ENCODE data around the gene CD22. TPM values are rescaled to one million over a fixed set of nuclear protein-coding genes. Genes with fewer than 3 reads are reported as not detected.
A peak's percentile ranks its signal among the peaks of the same experiment; 100 is the strongest.

Gene CD22
- total and polyA plus RNA-seq, 10 of the 15 experiments (the other 5 are each of a cell fraction or from before 2014, with no cell fraction given): 23.0 to 344 (median 181) TPM

GRCh38 chr19:35348911-35349611 is 20.1 kb downstream of the CD22 start (continued):
- TF ChIP-seq IKZF1 (conservative IDR thresholded peaks at IDR 0.05): 0 out of 2 replicates have a peak, but pooled peaks have one; percentile 25

GRCh38 chr19:35349614-35350521 is 20.9 kb downstream of the CD22 start:
- H3K27ac ChIP-seq (ENCODE audit: control insufficient read depth, insufficient read depth): peak overlapping the region; percentile 11; the same call in 1 of the 2 replicates
- H3K9ac ChIP-seq (ENCODE audit: control insufficient read depth, insufficient read depth, low read length): no peak overlapping the region
- in situ Hi-C loops (cut with MboI) (loop anchor here (5.0 kb wide), 1 partner anchor 117 kb away; no protein-coding TSS in a partner anchor), intact Hi-C loops (cut with micrococcal nuclease; ENCODE audit: unreplicated experiment) (loop anchor here (5.0 kb wide), 3 partner anchors 43 to 247 kb away; partner anchors contain the start of gene USF2)
- no peaks in the 10 kb centered on the region for H3K27me3 ChIP-seq (replicated peaks in 1 of 2; ENCODE audit: control insufficient read depth in 2 of 2, insufficient read depth in 2 of 2, low read length in 1 of 2)
- peaks cover 58% of the 10 kb centered on the region for H3K4me1 ChIP-seq (ENCODE audit: control insufficient read depth, insufficient read depth, low read length)
- H3K9me3 ChIP-seq (replicated peaks; ENCODE audit: control insufficient read depth, insufficient read depth, low read length): no peaks in the 10 kb centered on the region
- no peaks in the 10 kb centered on the region for H4K20me1 ChIP-seq (ENCODE audit: control insufficient read depth, insufficient read depth)
- FAIRE-seq (no peak), DNase-seq (ENCODE audit: low read depth, low spot score) (no peak), ATAC-seq (no peak)
- no peak overlapping the region for H3K4me3 ChIP-seq
- ChIA-PET SMC1A (ENCODE audit: uncharacterized antibody, unreplicated experiment) (interaction anchor here (0.7 to 7.7 kb wide), 9 partner anchors 18 to 208 kb away, joined by 3 to 152 read pairs (median 5); partner anchors contain the start of gene CD22), POLR2A (interaction anchor here (1.0 to 5.1 kb wide), 5 partner anchors 26 to 155 kb away, joined by 3 to 28 read pairs (median 3); no protein-coding TSS in a partner anchor), RAD21 (ENCODE audit: unreplicated experiment) (interaction anchor here (0.6 to 6.2 kb wide), 9 partner anchors 13 to 145 kb away, joined by 3 to 127 read pairs (median 6); partner anchors contain the start of gene CD22), CTCF (interaction anchor here (1.1 to 5.8 kb wide), 8 partner anchors 16 to 145 kb away, joined by 3 to 61 read pairs (median 6); no protein-coding TSS in a partner anchor)
- peaks cover 0 to 3% of the 10 kb centered on the region in 2 experiments; a peak in 2 of 4 replicates for H3K36me3 ChIP-seq (ENCODE audit: control insufficient read depth in 2 of 2, insufficient read depth in 2 of 2, low read length in 1 of 2)
- no peaks in the 10 kb centered on the region for H3K79me2 ChIP-seq (ENCODE audit: control insufficient read depth, insufficient read depth, low read length)
- 68% methylated on average over 17 of the region's 17 CpGs for WGBS (ENCODE audit: insufficient coverage, insufficient replicate concordance, low lambda C conversion rate, missing lambda C conversion rate)
- no peak overlapping the region for H2AFZ ChIP-seq (ENCODE audit: control insufficient read depth, low read depth, low read length)
- H3K4me2 ChIP-seq (ENCODE audit: control insufficient read depth, insufficient read depth): no peak overlapping the region
- BruUV-seq (replicated peaks): no TSS peak
- no peak for TF ChIP-seq ATF3 (IDR thresholded peaks at IDR 0.05; ENCODE audit: borderline replicate concordance, extremely low read depth, low read depth, low read length)
- TF ChIP-seq NFYB (IDR thresholded peaks at IDR 0.05; ENCODE audit: insufficient read depth, low read depth, low read length): no peak
- TF ChIP-seq MTA3 (IDR thresholded peaks at IDR 0.05; ENCODE audit: borderline replicate concordance, low read length): no peak
- no peak for TF ChIP-seq NR2F1 (conservative IDR thresholded peaks at IDR 0.05)
- TF ChIP-seq POLR2AphosphoS2 (IDR thresholded peaks at IDR 0.05; ENCODE audit: low read depth, low read length): 0 out of 2 replicates have a peak, but pooled peaks have one; percentile 31
- TF ChIP-seq ZBED1 (IDR thresholded peaks at IDR 0.05; ENCODE audit: borderline replicate concordance): 0 out of 2 replicates have a peak, but pooled peaks have one; percentile 52
- TF ChIP-seq MYC (IDR thresholded peaks at IDR 0.05; ENCODE audit: insufficient read depth, insufficient read length, insufficient replicate concordance, low read length, severe bottlenecking): no peak
- TF ChIP-seq FOS (IDR thresholded peaks at IDR 0.05; ENCODE audit: borderline replicate concordance, extremely low read depth, insufficient read length): no peak
- TF ChIP-seq RAD51 (IDR thresholded peaks at IDR 0.05): 0 out of 2 replicates have a peak, but pooled peaks have one; percentile 10
- no peak for TF ChIP-seq CHD2 (IDR thresholded peaks at IDR 0.05; ENCODE audit: borderline replicate concordance, low read depth, low read length)
- TF ChIP-seq NR2C2 (IDR thresholded peaks at IDR 0.05; ENCODE audit: borderline replicate concordance, control insufficient read depth, insufficient read length, low read depth): no peak
- TF ChIP-seq, protein P1, sequence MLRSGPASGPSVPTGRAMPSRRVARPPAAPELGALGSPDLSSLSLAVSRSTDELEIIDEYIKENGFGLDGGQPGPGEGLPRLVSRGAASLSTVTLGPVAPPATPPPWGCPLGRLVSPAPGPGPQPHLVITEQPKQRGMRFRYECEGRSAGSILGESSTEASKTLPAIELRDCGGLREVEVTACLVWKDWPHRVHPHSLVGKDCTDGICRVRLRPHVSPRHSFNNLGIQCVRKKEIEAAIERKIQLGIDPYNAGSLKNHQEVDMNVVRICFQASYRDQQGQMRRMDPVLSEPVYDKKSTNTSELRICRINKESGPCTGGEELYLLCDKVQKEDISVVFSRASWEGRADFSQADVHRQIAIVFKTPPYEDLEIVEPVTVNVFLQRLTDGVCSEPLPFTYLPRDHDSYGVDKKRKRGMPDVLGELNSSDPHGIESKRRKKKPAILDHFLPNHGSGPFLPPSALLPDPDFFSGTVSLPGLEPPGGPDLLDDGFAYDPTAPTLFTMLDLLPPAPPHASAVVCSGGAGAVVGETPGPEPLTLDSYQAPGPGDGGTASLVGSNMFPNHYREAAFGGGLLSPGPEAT (IDR thresholded peaks at IDR 0.05; ENCODE audit: low read depth): no peak
- TF ChIP-seq CBX5 (IDR thresholded peaks at IDR 0.05; ENCODE audit: low read depth): no peak
- TF ChIP-seq, protein P2, sequence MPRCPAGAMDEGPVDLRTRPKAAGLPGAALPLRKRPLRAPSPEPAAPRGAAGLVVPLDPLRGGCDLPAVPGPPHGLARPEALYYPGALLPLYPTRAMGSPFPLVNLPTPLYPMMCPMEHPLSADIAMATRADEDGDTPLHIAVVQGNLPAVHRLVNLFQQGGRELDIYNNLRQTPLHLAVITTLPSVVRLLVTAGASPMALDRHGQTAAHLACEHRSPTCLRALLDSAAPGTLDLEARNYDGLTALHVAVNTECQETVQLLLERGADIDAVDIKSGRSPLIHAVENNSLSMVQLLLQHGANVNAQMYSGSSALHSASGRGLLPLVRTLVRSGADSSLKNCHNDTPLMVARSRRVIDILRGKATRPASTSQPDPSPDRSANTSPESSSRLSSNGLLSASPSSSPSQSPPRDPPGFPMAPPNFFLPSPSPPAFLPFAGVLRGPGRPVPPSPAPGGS (IDR thresholded peaks at IDR 0.05; ENCODE audit: borderline replicate concordance, insufficient read depth, low read depth, low read length, poor library complexity, severe bottlenecking): peak; percentile 62
